ENCODE data around the gene NPAS3. TPM values are rescaled to one million over a fixed set of nuclear protein-coding genes. Genes with fewer than 3 reads are reported as not detected.

The NPAS3 gene
- total RNA-seq, 4 donors from 2014 or later = 0.19 to 2.1 (median 1.7) TPM; not detected in 1

GRCh38 chr14:33457021-33457420, 518.3 kb downstream of the NPAS3 start:
- no peak for TF ChIP-seq POLR2A (IDR thresholded peaks at IDR 0.05)
- DNase-seq = no peak
- no peaks in the 10 kb centered on the region for H3K36me3 ChIP-seq
- H3K4me3 ChIP-seq = no peak overlapping the region
- peaks cover 0 to 6% (median 0%) of the 10 kb centered on the region in 4 donors for H3K4me1 ChIP-seq
- H3K27ac ChIP-seq = no peak overlapping the region
- H3K27me3 ChIP-seq = no peaks in the 10 kb centered on the region
- H3K9me3 ChIP-seq = no peaks in the 10 kb centered on the region

GRCh38 chr14:33457617-33458016, 518.9 kb downstream of the NPAS3 start:
- DNase-seq = no peak
- H3K36me3 ChIP-seq = no peaks in the 10 kb centered on the region
- TF ChIP-seq CTCF (IDR thresholded peaks at IDR 0.05) (no peak), POLR2A (IDR thresholded peaks at IDR 0.05) (no peak)
- peaks cover 0 to 6% (median 0%) of the 10 kb centered on the region in 4 donors for H3K4me1 ChIP-seq
- no peak overlapping the region for H3K27ac ChIP-seq
- no peaks in the 10 kb centered on the region for H3K9me3 ChIP-seq
- no peak overlapping the region for H3K4me3 ChIP-seq
- no peaks in the 10 kb centered on the region for H3K27me3 ChIP-seq

- no peak overlapping the region for H3K27ac ChIP-seq
- TF ChIP-seq CTCF (IDR thresholded peaks at IDR 0.05) (no peak), POLR2A (IDR thresholded peaks at IDR 0.05) (no peak)
- DNase-seq = no peak
Observed at GRCh38 chr14:33460164-33460563, 521.5 kb downstream of the NPAS3 start.

GRCh38 chr14:33461036-33461435, 522.4 kb downstream of the NPAS3 start:
- no peak overlapping the region for H3K4me3 ChIP-seq
- H3K4me1 ChIP-seq = no peaks in the 10 kb centered on the region
- TF ChIP-seq POLR2A (IDR thresholded peaks at IDR 0.05) (no peak), CTCF (IDR thresholded peaks at IDR 0.05) (no peak)
- no peak overlapping the region for H3K27ac ChIP-seq
- no peak for DNase-seq
- H3K27me3 ChIP-seq = no peaks in the 10 kb centered on the region
- no peaks in the 10 kb centered on the region for H3K9me3 ChIP-seq
- no peaks in the 10 kb centered on the region for H3K36me3 ChIP-seq

More at GRCh38 chr14:33460164-33460563, 521.5 kb downstream of the NPAS3 start:
- Histone ChIP-seq H3K27me3 (no peaks in the 10 kb centered on the region), H3K36me3 (no peaks in the 10 kb centered on the region), H3K9me3 (no peaks in the 10 kb centered on the region), H3K4me1 (no peaks in the 10 kb centered on the region), H3K4me3 (no peak overlapping the region)

GRCh38 chr14:33463731-33464130, 525.1 kb downstream of the NPAS3 start:
- no peak overlapping the region for H3K27ac ChIP-seq
- no peaks in the 10 kb centered on the region for H3K9me3 ChIP-seq
- H3K4me1 ChIP-seq = no peaks in the 10 kb centered on the region
- TF ChIP-seq POLR2A (IDR thresholded peaks at IDR 0.05) (no peak), CTCF (IDR thresholded peaks at IDR 0.05) (no peak)
- no peaks in the 10 kb centered on the region for H3K36me3 ChIP-seq
- H3K27me3 ChIP-seq = no peaks in the 10 kb centered on the region
- no peak overlapping the region for H3K4me3 ChIP-seq
- no peak for DNase-seq

GRCh38 chr14:33464254-33464962, 525.7 kb downstream of the NPAS3 start:
- Histone ChIP-seq H3K27ac (no peak overlapping the region), H3K27me3 (no peaks in the 10 kb centered on the region), H3K9me3 (no peaks in the 10 kb centered on the region), H3K4me3 (no peak overlapping the region), H3K4me1 (no peaks in the 10 kb centered on the region), H3K36me3 (no peaks in the 10 kb centered on the region)
- DNase-seq = no peak
- TF ChIP-seq CTCF (IDR thresholded peaks at IDR 0.05) (no peak), POLR2A (IDR thresholded peaks at IDR 0.05) (no peak)
